Stimulated activated CD4-positive, alpha-beta T cell treated with anti-CD3 and anti-CD28 coated beads, TNF-alpha, amount 100 ng/mL, for 48 hours (primary cell): Measurements from ENCODE around the gene OGA.

Source experiments
- DNase-seq, 3 donors: peaks; one replicate each; pipeline ENCODE4 v3.0.0-alpha.2; 2020; ENCODE audit warnings: low read depth in 3 of 3

OGA gene

DNA sequence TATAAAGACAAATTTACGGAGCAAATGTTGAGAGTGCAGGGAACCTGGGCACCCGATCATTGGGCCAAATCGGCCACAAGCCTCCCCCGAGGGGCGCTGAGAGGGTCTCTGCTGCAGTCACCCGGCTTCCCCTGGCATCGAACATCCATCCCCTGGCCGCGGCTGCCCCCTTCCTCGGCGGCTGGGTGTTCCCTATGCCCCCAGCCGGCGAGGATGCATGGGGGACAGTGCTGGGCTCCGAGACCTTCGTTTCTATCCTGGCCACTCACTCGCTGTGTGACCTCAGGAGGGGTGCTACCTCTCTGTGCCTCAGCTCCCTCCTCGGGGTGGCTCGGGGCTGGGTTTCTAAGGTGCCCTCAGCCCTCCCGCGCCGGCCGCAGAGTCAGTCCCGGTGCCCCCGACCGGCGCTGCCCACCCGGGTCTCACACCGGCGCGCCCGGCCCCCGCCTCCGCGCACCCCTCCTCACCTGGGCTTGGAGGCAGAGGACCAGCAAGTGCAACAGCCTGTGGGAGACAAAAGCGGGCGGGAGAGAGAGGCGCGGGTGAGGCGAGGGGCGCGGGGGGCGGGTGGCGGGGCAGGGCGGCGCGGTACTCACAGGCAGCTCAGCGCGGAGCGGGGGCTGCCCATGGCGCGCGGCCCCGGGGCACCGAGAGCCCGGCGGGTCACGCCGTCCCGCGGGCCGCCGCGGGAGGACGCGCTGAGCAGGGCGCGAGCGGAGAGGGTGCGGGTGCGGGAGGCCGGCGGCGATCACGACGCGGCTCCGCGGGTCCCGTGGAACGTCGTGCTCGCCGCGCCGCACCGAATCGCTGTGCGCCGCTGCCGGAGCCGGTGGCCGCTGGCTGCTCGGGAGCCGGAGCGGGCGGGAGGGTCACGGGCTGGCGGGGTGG lies 42.7 kb downstream of the OGA start, which contains the start of gene FGF8:
TSS of gene FGF8 (minus strand) at position 842 of the 888 bp plus-strand sequence. CDS start at position 628, 214 bp downstream.
- no peak for DNase-seq

DNA sequence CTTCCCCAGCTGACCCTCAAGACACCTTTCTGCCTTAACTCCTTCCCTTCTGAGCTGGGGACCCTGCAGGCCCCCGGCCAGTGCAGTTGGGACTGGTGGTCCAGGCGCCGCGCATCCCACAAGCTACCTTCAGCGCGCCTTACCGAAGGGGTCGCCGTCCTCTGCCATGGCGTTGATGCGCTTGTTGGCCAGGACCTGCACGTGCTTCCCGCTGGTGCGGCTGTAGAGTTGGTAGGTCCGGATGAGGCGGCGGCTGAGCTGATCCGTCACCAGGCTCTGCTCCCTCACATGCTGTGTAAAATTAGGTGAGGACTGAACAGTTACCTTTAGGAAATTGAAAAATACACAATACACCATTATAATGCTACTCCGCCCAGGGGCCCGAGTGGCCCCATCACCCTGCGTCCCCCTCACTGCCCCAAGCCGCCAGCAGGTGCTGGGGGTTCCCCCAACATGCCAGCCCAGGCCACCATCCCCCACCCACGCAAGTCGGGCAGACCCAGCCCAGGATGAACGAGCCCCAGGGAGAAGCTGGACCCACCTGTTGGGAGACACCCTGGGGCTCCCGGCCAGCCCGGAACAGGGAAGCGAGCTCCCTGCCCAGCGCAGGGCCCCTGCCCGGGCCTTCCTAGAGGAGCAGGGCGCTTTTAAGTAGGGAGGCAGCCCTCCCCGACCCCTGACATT lies 43.5 kb downstream of the OGA start:
- DNase-seq = no peak

DNA sequence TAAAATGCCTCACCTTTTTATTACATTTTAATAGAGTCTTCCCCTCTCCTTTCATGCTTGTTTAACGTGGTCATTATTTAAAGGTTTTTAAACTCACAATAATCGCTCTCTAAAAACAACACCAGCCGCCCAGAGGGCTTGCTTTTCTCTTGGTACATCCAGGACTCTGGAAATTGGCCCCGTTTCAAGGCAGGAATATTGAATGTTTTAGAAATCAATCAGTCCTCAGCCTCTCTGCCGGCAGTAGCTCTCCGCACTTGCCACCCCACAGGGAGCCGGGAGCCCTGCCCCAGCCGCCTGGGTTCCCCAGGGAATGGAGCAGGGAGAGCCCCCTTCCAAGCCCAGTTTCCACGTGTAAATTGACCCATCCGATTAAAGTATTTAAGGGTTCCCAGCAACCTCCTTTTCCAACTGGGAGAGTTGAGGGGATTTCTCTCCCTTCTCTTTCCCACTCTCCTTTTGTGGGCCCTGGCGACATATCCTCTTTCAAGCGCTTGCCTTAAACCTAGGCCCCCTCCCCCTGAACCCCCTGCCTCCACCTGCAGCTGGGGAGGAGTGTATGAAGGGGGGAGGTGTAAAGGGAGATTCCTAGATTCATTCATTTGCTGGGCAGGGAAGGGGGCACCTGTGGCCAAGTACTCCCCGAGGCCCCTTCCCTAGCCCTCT lies 44.2 kb downstream of the OGA start:
- no peak for DNase-seq

- no peak for DNase-seq
Observed at GRCh38 chr10:101772895-101773761, 45.1 kb downstream of the OGA start.

DNA sequence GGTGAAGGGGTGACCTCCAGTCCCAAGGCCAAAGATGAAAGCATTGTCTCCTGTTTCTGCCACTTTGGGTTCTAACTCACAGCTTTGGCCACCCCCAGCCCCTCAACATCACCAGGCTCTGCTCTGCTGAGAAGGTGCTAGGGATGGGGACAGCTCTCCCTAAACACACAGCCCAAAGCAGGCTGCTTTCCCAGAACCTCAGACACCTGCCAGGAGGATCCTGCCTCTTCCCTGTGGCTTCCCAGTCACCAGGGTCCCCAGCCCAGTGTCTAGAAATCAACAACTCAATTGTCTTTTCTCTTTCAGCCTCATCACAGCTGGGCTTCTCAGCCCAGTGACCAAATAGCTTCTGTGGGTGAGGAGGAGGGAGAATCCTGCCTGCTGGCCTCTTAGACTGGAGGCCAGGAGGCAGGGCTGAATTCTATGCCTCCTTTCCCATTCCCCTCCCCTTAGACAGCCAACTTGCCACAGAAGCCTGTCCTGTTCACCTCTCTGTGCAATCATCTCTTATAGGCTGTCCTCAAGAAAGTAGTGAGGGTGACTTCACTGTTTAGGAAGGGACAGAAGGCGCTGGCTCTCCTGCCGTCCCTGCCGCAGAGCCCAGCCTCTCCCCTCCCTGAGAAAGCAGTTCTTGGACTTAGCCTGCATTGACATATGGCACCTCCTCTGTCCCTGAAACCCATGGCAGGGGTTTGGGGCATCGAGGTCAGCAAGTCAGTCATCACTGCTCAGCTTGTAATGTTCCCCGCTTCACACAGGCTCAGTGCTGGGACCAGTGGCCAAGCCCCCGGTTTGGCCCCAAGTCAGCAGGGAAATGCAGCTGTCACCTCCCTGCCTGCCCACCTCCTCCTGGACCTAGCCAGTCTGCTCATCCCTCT lies 46.0 kb downstream of the OGA start:
- no peak for DNase-seq

DNA sequence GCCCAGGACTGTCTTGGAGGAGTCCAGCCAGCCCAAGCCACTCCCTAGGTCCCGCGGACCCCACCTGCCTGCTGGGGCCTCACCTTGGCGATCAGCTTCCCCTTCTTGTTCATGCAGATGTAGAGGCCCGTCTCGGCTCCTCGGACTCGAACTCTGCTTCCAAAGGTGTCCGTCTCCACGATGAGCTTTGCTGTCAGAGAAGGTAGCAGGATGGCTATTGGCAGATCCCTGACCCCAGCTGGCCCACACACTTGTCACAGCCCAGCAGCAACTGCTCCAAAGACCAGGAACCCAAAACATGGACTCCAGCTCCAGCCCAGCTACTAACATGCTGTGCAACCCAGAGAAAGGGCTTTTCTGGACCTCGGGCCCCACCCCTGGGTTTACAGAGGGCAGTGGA lies 46.9 kb downstream of the OGA start:
- no peak for DNase-seq

DNA sequence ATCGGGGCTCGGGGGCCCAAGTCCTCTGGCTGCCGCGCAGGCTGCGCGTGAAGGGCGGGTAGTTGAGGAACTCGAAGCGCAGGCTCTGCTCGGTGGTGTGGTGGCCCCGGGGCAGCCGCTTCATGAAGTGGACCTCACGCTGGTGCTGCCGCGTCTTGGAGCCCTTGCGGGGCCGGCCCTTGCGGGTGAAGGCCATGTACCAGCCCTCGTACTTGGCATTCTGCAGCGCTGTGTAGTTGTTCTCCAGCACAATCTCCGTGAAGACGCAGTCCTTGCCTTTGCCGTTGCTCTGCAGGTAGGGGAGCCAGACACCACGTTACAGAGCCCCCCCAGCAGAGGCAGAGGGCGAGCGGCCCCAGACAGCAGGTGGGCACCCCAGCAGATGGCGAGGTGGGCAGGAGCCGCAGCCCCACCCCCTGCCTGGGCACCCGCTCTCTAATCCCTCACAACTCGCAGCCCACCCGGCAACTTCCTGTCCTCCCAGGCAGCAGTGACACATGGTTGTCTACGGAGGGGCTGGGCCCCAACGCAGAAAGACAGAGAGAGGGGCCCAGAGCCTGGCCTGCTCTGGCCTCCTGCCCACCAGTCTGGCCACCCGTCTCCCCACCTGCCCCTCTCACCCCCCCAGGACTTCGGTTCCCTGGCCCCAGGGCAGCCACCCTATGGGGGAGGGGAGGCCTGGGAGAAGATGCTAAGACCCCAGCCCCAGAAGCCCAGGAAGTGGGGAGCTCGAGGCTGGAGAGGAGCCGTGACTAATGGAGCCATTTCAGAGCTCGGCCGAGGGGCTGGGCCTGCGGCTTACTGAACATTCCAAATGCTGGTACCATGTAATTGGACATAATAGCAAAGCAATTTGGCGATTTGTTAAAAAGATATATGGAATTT lies 47.7 kb downstream of the OGA start:
- DNase-seq = no peak

DNA sequence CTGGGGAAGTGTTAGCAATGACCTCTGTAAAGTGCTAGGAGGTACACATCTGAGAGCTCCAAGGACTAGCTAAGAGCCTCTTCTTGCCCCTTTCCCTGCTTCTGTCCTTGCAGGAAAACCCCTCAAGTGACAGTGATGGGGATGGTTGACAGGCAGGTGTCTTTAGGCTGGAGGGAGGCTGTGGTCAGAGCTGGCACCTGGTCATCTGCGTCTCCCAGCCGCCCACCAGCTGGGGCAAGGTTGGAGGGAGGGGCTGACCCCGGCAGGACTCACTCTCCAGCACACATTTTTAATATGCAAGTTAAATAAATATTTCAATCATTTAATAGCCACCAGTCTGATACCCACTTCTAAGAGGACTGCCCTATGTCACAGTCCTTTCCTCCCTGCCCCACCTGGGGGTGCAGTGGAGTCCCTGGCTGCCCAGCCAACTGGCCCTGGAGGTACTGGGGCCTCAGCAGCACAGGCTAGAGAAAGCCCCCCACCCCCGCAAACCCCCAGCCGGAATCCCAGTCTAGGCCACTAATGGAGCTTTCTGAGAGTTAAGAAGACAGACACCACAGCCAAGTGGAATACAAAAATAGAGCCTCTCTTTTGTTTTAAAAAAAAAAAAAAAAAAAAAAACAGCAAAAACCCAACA lies 48.6 kb downstream of the OGA start:
- DNase-seq = no peak

DNA sequence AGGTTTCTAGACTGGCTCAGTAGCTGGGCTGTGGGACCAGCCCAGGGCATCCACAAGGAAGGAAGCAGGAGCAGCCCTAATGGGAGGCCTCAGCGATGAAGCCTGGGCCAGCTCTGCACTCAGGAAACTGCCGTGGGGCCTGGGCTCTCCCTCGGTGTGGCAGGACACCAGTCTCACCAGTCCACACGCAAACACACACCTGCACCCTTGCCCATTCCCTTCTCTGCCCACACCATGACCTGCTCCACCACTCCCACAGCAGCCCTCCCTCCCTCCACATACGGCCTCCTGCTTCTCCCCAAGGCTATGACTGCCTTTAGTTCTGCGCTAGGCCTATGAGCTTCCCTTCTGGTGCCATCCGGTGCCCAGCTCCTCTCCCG lies 49.5 kb downstream of the OGA start:
- DNase-seq = no peak

DNA sequence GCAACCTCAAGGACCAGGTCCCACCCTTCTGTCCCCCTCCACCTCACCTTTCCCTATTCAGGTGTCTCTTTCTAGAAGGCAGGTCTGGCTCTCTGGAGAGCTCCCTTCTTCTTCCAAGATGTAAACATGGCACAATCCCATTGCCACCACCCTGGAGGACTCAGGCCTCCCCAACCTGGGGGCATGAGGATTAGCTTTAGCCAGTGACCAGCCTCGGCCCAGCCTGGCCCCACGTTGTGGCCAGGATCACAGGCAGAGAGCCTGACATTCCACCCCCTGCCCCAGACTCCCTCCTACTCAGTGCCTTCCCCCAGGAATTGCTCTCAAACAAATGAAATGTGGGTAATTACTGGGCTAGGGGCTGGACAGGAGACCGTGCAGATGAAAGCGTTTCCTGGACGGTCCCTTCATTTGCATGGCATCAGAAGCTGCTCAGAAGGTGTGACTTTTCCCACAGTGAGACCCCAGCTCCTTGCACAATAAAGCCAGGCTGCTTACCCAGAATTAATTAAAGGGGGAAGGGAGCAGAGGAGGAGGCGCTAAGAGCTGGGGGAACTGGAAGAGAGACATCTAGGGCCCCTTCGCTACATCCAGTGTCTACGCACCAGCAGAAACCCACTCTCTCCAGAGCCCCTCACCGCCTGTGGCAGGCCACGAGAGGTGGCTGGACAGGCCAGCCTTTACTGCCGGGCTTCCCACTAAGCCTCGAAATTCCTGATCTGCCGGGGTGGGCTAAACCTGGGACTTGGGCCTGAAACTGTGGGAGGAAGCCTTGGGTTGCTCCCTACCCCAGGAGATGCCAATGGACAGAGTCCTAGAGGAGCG lies 50.1 kb downstream of the OGA start:
- DNase-seq = no peak

DNA sequence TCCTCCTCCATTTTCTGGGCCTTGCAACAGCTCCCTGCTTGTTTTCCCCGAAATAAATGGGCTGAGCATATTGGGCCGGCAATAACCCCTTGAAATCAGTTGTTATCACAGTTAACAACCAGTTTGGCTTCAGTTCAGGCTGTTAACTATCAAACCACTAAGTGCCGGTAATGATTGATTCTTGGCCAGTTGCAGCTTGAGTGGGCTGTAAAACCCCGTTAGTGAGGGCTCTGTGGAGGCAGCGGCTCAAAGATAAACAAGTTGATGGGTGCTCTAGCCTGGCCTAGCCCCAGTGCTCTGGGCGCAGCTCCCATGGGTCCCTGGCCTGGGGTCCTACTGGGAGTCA lies 50.7 kb downstream of the OGA start:
- no peak for DNase-seq

DNA sequence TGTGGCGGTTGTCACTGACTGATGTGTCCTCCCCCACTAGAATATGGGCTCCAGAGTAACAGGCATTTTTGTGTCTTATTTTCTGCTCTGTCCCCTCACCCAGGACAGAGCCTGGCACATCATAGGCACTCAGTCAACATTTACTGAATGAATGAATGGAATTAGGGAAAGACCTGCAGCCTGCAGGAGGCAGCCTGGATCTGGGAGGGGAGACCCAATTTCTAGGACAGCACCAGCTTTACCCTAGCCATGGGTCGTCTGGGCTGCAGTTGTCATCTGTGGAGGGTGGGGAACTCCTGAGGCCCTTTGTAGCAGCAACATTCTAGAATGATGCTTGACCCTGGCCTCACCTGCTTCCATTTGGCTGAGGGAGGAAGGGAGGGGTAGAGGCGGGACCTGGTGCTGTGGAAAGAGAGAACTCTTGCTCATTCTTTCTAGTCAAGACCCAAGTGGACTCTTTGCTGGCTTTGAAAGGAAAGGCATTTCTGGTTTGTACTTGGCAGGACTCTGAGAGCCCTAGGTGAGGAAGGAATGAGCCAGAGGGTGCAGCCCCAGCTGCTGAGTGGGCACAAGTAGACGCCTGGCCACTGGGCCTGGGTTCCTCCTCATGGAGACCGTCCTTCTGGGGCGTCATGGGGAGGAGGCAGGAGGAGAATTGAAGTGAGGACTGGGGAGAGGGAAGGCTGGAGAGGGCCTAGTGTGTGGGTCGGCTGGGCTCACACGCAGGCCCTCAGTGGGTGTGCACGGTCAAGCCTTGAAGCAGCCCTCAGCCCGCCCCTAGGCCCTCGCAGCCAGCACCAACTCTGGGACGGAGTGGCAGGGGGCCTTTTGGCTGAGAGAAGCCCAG lies 51.3 kb downstream of the OGA start:
- no peak for DNase-seq

DNA sequence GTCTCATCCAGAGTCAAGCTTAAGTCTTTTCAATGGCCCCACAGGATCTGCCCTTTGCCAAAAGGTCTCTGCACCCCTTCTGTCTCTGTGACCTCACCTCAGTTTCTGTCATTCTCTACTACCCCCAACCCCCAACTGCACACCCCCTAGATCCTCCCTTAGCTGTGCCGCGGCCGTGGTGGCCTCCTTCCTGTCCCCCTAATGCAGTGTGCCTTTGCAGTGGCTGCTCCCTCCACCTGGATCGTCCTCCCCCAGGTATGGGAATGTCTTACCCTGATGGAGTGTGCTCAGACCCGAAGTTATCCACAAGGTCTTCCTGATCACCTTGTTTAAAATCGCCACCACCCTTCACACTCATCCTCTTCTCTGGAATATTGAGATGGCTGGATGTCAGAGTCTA lies 51.9 kb downstream of the OGA start:
- no peak for DNase-seq

- DNase-seq = no peak
Observed at GRCh38 chr10:101763141-101763846, 55.0 kb downstream of the OGA start.

- no peak for DNase-seq
Observed at GRCh38 chr10:101762736-101763135, 55.5 kb downstream of the OGA start.

DNA sequence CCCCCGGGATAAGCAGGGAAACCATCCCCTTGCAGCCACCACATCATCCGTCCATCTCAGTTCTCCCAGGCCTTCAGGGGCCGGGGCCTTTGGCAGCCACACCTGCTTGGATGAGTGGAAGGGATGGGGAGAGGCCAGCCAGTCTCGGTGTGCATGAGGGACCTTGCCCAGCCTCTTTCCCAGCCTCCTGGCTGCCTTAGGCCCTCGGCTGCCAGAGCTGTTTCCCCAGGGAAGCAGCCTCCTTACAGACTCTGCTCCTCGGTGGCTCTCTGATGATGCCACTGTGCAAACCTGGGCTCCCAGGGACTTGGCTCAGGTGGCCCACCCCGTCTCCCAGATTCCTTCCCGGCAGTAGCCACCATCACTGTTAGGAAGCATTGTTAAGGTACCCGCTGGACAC lies 57.0 kb downstream of the OGA start:
- DNase-seq = no peak

GRCh38 chr10:101760510-101760909 lies 57.7 kb downstream of the OGA start:
- DNase-seq = no peak
